Activated CD8-positive, alpha-beta memory T cell treated with anti-CD3 and anti-CD28 coated beads for 24 hours (primary cell): ENCODE measurements around the gene ZBTB42.
"Not testable (repeated sequence)": the region's sequence is repeated elsewhere in the genome, so short reads cannot be mapped to it uniquely, and the experiment has no call there.

ENCODE experiments used
- DNase-seq: peaks from one replicate; pipeline ENCODE4 v3.0.0-alpha.2; 2020

Gene ZBTB42

GRCh38 chr14:104813286-104813685 is 12.4 kb downstream of the ZBTB42 start:
- DNase-seq = no peak

GRCh38 chr14:104814701-104815100 is 13.8 kb downstream of the ZBTB42 start:
- peak; percentile 54 for DNase-seq

- DNase-seq = no peak
Measured at GRCh38 chr14:104816616-104816884, 15.6 kb downstream of the ZBTB42 start.

DNA sequence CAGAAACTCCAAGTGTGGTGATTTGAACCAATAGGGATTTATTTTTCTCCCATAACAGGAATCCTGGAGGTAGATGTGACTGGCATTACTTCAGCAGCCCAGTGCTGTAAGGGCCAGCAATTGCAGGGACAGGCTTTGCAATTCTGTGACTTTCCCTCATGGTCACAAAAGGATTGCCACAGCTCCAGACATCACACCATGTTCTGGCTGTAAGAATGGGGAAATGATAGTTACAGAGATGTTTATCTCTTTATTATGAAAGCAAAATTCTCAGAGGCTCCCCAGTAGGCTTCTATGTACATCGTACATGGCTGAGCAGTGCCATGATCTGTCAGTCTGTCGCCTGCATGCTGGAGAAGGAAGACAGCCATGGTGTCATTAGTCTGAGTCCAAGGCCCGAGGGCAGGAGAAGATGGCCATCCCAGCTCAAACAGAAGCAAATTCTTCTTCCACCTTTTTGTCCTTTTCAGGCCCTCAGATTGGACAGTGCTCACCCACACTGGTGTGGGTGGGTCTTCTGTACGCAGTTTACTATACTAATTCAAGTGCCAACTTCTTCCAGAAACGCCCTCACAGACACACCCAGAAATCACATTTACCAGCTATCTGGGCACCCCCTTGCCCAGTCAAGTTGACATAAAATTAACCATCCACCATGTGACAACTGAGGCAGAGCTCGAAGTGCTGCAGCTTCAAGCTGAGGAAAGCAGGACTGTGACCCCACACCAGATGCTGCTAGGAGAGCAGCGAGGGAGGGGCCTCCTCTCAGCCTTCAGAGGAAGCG is 17.2 kb downstream of the ZBTB42 start:
- peak; percentile 49 for DNase-seq

DNA sequence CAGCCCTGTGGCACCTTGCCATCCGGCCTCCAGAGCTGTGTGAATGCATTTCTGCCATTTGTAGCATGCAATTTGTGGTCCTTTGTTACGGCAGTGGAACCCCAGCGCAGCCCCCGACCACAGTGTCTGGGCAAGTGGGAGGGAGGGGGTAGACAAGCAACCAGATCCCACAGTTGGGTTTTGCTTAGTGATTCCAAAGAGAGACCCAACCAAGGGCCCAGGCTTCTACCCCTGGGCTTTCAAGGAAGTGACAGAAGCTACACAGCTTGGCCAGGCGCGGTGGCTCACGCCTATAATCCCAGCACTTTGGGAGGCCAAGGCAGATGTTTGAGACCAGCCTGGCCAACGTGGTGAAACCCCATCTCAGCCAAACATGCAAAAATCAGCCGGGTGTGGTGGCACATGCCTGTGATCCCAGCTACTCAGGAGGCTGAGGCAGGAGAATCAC is 17.8 kb downstream of the ZBTB42 start:
- peak; percentile 54 for DNase-seq

DNA sequence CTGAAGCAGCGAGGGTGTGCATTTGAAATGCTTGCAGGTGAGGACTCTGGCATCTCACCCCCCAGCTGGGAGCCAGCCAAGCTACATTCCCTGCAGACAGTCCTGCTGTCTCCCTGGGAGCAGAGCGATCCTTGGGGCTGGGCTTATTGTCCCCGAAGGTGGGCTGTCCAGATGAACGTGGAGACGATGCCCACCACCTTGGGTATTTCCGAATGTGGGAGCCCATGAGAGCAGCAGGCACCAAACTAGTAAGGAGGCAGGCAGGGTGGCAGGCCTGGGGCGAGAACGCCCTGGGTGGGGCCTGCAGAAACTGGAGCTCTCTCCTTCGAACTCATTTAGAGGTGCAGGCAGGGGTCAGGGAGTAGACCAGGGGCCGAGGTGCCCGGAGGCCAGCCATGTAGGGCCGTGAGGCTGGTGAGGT is 18.5 kb downstream of the ZBTB42 start:
- DNase-seq = no peak

DNA sequence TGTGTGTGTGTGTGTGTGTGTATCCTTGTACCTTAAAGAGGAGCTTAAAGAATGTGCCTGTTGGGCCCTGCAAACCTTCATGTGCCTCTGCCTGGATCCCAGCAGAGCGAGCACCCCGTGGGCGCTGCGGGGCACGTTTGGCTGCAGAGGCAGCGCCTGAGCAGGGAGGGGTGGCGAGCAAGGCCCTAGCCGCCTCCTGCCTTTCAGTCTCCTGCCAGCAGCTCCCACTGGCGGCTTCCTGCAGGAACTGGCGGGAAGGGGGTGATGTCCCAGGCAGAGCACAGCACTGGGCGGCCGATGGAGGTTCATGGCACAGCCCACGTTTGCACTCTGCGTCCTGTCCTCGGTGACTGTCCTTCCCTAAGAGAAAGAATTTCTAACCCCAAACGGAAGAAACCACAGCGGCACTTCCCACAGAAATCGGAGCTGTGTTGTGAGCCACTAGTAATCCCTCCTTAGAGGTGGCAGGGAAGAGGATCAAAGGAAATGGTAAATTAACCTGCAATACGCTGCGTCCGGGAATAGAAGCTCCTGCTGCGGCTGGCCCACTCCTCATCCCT is 19.8 kb downstream of the ZBTB42 start:
- peak; percentile 26 for DNase-seq

DNA sequence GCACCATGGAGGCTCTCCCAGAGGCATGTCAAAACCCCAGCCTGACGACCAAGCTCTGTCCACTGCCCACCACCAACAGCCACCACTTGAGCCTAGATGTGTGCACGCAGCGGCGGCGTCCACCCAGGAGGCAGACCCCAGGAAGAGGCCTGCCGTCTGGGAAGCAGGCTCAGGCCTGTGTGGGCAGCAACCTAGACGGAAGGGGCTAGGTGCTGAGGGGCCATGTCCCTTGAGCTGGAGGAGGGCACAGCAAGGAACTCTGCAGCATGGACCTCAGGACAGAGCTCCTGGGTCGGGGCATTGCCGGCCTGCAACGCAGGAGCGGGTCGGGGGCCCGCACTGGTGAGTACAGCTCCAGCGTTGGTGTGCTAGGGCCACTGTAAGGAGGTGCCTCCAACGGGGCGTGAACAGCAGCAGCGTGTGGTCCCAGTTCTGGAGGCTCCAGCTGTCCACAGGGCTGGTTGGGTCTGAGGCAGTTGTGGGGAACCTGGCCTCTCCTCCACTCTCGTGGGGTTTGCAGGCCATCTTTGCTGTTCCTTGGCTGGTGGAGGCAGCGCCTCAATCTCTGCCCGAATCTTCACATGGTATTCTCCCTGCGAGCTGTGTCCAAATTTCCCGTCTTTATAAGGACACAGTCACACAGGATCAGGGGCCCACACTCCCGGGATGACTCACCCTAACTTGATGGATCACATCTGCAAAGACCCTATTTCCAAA is 20.5 kb downstream of the ZBTB42 start:
- DNase-seq = peak; percentile 52

DNA sequence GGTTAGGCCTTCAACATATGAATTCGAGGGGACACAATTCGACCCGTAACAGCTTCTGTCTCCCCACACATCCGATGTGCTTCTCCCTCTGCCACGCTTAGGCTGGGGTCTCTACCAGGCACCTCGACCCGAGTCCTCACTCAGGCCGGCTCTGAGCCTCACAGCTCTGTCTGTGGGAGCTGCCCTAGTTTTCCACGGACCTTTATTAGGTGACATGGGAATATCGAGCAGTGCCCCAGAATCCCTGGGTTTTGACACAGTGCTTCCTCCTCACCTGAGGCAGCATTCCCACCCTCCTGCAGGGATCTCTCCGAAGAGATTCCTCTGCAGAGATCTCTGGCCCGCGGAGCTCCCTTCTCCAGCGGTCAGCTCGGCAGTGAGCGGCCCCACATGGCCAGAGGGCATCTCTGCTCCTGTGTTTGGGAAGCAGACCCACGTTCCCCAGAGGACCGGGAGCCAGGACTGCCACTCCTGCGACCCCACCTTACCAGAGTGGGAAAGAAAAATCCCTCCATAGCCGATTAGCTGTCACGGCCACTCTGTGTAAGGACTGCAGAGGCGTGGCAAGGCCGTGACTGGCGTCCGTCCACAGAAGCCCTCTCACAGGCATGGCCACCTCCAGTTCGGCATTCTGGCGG is 21.2 kb downstream of the ZBTB42 start:
- DNase-seq = peak; percentile 24

DNA sequence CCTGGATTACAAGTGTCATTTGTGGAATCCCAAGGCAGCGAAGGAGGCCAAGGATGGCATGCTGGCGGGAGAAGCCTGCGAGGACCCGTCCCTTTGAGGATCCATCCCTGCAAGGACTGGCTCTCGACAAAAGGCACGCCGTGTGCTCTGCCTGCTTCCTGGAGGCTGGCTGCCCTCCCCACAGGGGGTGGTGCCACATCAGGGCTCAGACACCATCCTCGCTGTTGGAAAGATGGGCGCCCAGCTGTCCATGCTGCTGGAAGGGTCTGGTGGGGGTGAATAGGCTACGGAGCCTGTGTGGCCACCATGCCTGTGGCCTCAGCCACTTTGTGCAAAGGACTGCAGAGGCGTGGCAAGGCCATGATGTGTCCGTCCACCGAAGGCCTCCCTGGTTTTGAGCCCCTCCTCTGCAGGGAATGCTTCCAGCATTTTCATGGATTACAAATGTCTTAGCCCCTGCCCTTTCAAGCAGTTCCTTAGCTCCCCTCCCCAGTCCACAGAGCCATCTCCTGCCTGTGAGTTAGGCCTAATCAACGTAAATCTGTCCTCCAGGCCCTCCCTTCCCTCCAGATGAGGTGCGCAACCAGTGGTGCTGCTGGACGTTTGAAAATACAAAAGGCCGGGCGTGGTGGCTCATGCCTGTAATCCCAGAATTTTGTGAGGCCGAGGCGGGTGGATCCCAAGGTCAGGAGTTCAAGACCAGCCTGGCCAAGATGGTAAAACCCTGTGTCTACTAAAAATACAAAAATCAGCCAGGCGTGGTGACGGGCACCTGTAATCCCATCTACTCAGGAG is 22.1 kb downstream of the ZBTB42 start:
- no peak for DNase-seq

GRCh38 chr14:104824353-104824997 is 23.6 kb downstream of the ZBTB42 start:
- no peak for DNase-seq

GRCh38 chr14:104826189-104826860 is 25.4 kb downstream of the ZBTB42 start:
- peak; percentile 99 for DNase-seq

DNA sequence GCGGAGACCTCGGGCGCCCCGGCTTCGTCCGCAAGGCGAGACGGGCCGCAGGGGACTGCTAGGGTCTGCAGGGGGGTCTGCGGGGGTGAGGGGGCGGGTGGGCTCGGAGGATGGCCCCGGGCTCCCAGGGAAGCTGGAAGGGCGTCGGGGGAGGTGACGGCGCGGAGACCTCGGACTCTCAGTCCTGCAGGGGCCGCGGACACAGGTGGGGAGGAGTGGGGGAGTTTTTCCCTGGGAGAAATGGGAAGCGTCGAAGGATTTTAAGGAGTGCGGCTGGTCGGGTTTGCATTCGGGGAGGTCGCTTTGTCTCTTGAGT is 25.9 kb downstream of the ZBTB42 start:
- no peak for DNase-seq

- DNase-seq = peak; percentile 78
Measured at GRCh38 chr14:104827177-104828055, 26.5 kb downstream of the ZBTB42 start.

DNA sequence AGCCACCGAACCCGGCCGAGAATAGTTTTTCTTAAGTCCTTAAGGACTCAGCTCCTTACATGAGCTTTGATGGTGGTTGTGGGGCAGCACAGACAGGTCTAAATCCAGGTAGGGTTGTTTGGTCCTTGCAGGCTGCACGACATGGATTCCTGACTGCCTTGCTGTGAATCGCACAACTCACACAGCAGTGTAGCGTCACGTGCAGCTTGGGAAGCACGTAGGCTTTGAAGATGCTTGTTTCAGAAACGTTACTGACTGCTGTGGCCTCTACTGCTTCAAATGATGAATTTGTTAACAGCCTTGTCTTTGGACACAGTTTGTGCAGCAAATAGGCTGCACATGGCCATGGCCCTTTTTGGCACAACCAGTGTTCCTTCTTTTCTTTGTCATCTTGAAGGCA is 29.9 kb downstream of the ZBTB42 start:
- DNase-seq = no peak

- DNase-seq = not testable (repeated sequence)
Measured at GRCh38 chr14:104836171-104836935, 35.5 kb downstream of the ZBTB42 start.

DNA sequence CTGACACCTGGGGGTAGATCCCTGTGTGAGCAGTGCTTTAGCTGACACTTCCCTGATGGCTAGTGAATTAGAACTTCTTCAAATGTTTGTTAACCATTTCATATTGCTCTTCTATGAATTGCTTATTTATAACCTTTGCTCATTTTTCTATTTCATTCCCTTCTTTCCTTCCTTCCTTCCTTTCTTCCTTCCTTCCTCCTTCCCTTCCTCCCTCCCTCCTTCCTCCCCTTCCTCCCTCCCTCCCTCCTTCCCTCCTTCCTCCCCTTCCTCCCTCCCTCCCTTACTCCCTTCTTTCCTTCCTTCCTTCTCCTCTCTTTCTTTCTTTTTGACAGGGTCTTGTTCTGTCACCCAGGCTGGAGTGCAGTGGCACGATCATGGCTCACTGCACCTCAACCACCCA is 40.8 kb downstream of the ZBTB42 start:
- DNase-seq = no peak

- DNase-seq = no peak
Measured at GRCh38 chr14:104843006-104843405, 42.1 kb downstream of the ZBTB42 start.

GRCh38 chr14:104843442-104844305 is 42.8 kb downstream of the ZBTB42 start:
- DNase-seq = no peak
